Stomach (tissue), 9 donors: ENCODE results near the gene SECISBP2. TPM values are rescaled to one million over a fixed set of nuclear protein-coding genes. Genes with fewer than 3 reads are reported as not detected.
A peak's percentile ranks its signal among the peaks of the same experiment; 100 is the strongest.

Experiments
- DNase-seq, 2 donors: peaks; one replicate each; pipeline versions ENCODE4 v3.0.0 to v3.0.0-alpha.2; 2013 to 2019
- H3K27ac ChIP-seq, 5 donors: fragments of 200-600 bp in 4 of 5; sonication (generic) in 4 of 5; one replicate each; pipeline ENCODE4 v1.5.1; 2013 to 2019; ENCODE audit warnings: mild to moderate bottlenecking in 1 of 5, moderate library complexity in 1 of 5
- H3K27me3 ChIP-seq, 3 donors: fragments of 200-600 bp; sonication (generic); one replicate each; pipeline ENCODE4 v1.5.1; 2017 to 2019; ENCODE audit warnings: mixed run types in 1 of 3
- H3K36me3 ChIP-seq, 4 donors: fragments of 200-600 bp; sonication (generic); 1 replicate in 3 of 4; 2 replicates in 1 of 4; pipeline ENCODE4 v1.5.1; 2016 to 2019
- H3K4me1 ChIP-seq, 4 donors: fragments of 200-600 bp; sonication (generic); one replicate each; pipeline ENCODE4 v1.5.1; 2016 to 2019
- H3K4me3 ChIP-seq, 4 donors: fragments of 200-600 bp; sonication (generic) in 3 of 4; one replicate each; pipeline ENCODE4 v1.5.1; 2016 to 2019; ENCODE audit warnings: mild to moderate bottlenecking in 1 of 4
- H3K9me3 ChIP-seq, 4 donors: fragments of 200-600 bp; sonication (generic); one replicate each; pipeline ENCODE4 v1.5.1; 2016 to 2019
- EP300 ChIP-seq: sonication (generic); formaldehyde crosslinking; IDR thresholded peaks from one replicate; pipeline ENCODE4 v1.6.1; 2017; ENCODE audit warnings: antibody characterized with exemption
- POLR2A ChIP-seq, 4 donors: fragments of 450-650 bp; IDR thresholded peaks; one replicate each; pipeline ENCODE4 v1.6.1; 2016; ENCODE audit warnings: antibody characterized with exemption in 4 of 4, control low read depth in 2 of 4, mild to moderate bottlenecking in 1 of 4, moderate library complexity in 1 of 4
- POLR2AphosphoS5 ChIP-seq, 3 donors: sonication (generic); formaldehyde crosslinking; IDR thresholded peaks; one replicate each; pipeline ENCODE4 v1.6.1; 2016; ENCODE audit warnings: antibody characterized with exemption in 3 of 3
- WGBS, 5 donors: extraction: QIAGEN DNeasy Blood & Tissue Kit in 3 of 5; methylation state at CpG; one replicate each; pipeline versions ENCODE4 v1.1.5 to v1.1.7; 2013 to 2018; 5-methylcytosine and 5-hydroxymethylcytosine counted together
- intact Hi-C: fragments of 100-400 bp; cut with DNase I; formaldehyde crosslinking; loops from one replicate; pipeline ENCODE4 v1.15.1; 2023; ENCODE audit warnings: low total_unique reads
- polyA plus RNA-seq, 3 donors: library from polyadenylated mRNA; stranded (reverse); fragments of 200-250 nt; gene quantifications; one replicate each; pipeline ENCODE4 v1.2.3, GENCODE V29; 2013
- total RNA-seq, 5 donors: library from RNA; depleted of rRNA; stranded (reverse); fragments of >200 nt; gene quantifications; one replicate each; pipeline versions ENCODE4 v1.1.0 to v1.2.3, GENCODE V29; 2014 to 2016
- TF ChIP-seq, protein P1 (sequence below), 7 experiments: fragments of 450-650 bp in 4 of 7; fragments of 200-600 bp in 3 of 7; sonication (generic) in 3 of 7; IDR thresholded peaks; one replicate each; pipeline ENCODE4 v1.5.1; 2016 to 2019; ENCODE audit warnings: antibody characterized with exemption in 7 of 7, control low read depth in 2 of 7, mild to moderate bottlenecking in 1 of 7
- donor health status: healthy with polysubstance abuse.
- donor health status: Bipolar disorder and iron deficiency.
- donor health status: healthy.

SECISBP2 gene
- total and polyA plus RNA-seq, 8 donors, result 18.1 to 136 (median 70.3) TPM

DNA sequence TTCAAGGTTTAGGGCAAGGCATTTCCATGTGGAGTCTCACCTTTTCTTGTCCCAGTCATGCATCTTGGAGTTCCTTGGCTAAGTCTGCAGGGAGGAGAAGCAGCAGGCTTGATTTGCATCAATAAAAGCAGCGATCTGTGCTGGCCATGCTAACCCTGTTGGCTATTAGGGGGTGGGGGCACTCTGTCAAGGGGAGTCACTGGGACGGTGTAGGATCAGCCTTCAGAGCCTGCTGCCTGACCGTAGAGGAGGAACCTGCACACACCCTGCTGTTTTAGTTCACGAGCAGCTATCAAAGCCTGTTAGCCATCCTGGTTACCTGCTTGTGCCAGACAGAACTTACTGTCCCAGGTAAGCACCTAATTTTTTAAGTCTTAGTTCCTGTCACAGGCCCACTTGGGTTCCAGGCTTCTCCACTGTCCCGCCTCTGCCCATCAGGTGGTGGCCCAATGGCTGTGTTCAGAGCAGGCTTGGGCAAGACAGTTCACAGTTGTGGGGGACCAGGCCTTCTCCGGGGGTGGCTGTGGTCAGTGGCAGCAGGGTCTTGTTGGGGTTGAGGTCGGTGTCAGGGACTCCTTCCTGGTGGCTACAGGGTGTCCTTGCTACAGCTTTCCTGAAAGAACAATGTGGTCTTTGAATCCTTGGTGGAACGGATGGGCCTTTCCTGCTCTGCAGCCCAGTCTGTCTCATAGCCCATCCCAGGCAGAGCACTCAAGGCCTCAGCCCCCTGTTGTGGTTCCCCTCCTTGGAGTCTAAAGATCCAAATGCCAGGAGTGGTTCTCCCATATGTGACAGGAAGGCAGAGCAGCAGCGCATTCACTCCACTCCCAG, 43.7 kb downstream of the SECISBP2 start:
- WGBS, 5 donors, result 83 to 90% (median 87%) methylated on average over 8 to 9 of the region's 9 CpGs
- Histone ChIP-seq H3K27me3 (no peaks in the 10 kb centered on the region), H3K36me3 (peaks cover 49 to 74% (median 67%) of the 10 kb centered on the region in 4 donors), H3K4me3 (no peak overlapping the region), H3K9me3 (no peaks in the 10 kb centered on the region), H3K4me1 (peaks cover 0 to 12% (median 6%) of the 10 kb centered on the region in 4 donors), H3K27ac (no peak overlapping the region)
- intact Hi-C loops, result no loop called here
- DNase-seq, result no peak
- TF ChIP-seq EP300 (no peak), POLR2A (IDR thresholded peaks at IDR 0.05) (no peak), POLR2AphosphoS5 (IDR thresholded peaks at IDR 0.05) (no peak)
- TF ChIP-seq, protein P1, sequence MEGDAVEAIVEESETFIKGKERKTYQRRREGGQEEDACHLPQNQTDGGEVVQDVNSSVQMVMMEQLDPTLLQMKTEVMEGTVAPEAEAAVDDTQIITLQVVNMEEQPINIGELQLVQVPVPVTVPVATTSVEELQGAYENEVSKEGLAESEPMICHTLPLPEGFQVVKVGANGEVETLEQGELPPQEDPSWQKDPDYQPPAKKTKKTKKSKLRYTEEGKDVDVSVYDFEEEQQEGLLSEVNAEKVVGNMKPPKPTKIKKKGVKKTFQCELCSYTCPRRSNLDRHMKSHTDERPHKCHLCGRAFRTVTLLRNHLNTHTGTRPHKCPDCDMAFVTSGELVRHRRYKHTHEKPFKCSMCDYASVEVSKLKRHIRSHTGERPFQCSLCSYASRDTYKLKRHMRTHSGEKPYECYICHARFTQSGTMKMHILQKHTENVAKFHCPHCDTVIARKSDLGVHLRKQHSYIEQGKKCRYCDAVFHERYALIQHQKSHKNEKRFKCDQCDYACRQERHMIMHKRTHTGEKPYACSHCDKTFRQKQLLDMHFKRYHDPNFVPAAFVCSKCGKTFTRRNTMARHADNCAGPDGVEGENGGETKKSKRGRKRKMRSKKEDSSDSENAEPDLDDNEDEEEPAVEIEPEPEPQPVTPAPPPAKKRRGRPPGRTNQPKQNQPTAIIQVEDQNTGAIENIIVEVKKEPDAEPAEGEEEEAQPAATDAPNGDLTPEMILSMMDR (IDR thresholded peaks at IDR 0.05), result no peak

DNA sequence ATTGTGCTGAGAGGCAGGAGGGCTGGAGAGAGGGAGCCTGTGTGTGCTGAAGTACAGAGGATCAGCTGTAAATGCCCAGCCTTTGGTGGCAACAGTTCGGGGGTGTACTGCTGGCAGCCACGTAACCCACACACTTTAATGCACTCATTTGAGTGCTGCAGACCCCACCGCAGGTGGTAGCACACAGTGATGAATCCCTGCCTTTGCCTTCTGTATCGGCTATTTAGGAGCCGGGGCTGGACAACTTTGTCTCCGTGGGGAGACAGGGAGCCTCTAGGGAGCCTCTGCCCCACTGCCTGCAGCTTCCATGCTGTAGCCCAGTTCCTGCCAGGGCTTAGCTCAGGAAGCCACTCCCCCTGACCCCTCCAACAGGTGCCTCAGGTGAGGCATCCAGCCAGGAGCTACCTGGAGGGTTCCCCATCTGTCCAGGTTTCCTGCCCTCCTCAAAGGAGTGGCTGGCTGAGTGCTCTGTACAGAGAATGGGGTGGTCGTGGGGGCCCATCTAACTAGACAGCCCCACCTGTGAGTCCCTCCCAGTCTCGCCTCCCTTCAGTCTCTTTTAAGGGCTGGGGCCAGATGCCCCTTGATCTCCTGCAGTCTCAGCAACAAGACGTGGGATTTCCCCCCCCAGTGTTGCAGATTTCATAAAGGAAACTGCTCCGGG, 44.5 kb downstream of the SECISBP2 start:
- Histone ChIP-seq H3K4me1 (peaks cover 0 to 12% (median 6%) of the 10 kb centered on the region in 4 donors), H3K36me3 (peaks cover 42 to 66% (median 60%) of the 10 kb centered on the region in 4 donors), H3K4me3 (no peak overlapping the region), H3K9me3 (no peaks in the 10 kb centered on the region), H3K27me3 (no peaks in the 10 kb centered on the region), H3K27ac (no peak overlapping the region)
- 88 to 100% (median 90%) methylated on average over 5 to 10 of the region's 10 CpGs for WGBS, 5 donors
- intact Hi-C loops, result no loop called here
- DNase-seq, result no peak
- TF ChIP-seq POLR2A (IDR thresholded peaks at IDR 0.05) (no peak), POLR2AphosphoS5 (IDR thresholded peaks at IDR 0.05) (no peak), EP300 (no peak)
- TF ChIP-seq, protein P1 (IDR thresholded peaks at IDR 0.05), result no peak

DNA sequence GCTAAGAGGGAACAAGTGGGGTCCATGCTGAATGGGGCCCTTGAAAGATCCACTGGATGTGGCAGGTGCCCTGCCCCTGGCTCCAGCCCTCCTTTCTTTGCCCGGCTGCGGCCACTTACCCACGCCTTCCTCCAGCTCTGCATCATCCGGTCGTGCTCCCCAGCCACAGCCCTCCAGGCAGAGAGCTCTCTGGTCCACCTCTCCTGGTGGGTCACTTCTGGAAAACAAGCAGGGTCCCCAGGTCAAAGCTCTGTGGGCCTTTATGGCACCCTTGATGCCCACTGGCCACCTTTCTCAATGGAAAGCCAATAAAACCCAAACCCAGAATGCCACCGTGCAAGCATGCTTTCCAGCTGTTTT, 45.0 kb downstream of the SECISBP2 start:
- Histone ChIP-seq H3K9me3 (no peaks in the 10 kb centered on the region), H3K4me3 (no peak overlapping the region), H3K27me3 (no peaks in the 10 kb centered on the region), H3K36me3 (peaks cover 37 to 61% (median 55%) of the 10 kb centered on the region in 4 donors), H3K27ac (no peak overlapping the region), H3K4me1 (peaks cover 0 to 12% (median 6%) of the 10 kb centered on the region in 4 donors)
- DNase-seq, result no peak
- WGBS, 5 donors, result 84 to 97% (median 92%) methylated on average over 5 to 6 of the region's 6 CpGs
- intact Hi-C loops, result no loop called here
- TF ChIP-seq, protein P1 (IDR thresholded peaks at IDR 0.05), result no peak
- TF ChIP-seq POLR2AphosphoS5 (IDR thresholded peaks at IDR 0.05) (no peak), EP300 (no peak), POLR2A (IDR thresholded peaks at IDR 0.05) (no peak)

DNA sequence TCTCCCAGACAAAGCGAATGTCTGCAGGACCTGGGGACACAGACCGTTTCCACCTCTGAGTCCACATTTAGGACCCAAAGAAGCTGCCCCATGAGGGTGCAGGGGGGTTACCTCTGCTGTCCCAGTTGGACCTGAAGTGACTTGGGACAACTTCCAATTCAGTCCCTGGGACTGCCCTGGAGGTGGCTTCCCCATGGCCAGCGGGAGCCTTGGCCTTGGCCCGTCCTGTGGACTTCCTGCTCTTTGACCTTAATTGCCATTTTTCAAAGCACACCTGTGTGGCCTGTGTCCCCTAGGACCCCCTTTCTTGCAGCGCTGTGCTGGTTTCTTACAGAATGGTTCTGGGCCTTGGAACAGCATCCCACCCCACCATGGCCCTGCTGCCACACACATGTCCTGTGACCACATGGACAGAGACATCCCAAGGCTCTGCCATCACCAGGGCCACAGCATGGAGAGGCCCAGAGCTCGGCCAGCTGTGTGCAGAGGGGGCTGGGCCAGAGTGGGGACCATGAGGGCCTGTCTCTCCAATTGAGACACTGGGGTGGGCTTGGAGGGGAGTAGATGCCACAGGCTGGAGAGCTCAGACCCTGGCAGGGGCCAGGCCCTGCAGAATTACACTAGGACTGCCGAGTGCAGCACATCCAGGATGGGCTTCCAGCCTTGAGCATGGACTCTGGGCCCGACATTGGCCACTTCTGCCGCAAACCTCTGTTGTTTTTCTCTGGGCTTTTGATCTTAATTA, 45.8 kb downstream of the SECISBP2 start:
- Histone ChIP-seq H3K9me3 (no peaks in the 10 kb centered on the region), H3K36me3 (peaks cover 29 to 53% (median 47%) of the 10 kb centered on the region in 4 donors), H3K27ac (no peak overlapping the region), H3K27me3 (no peaks in the 10 kb centered on the region), H3K4me3 (no peak overlapping the region), H3K4me1 (peaks cover 0 to 12% (median 6%) of the 10 kb centered on the region in 4 donors)
- TF ChIP-seq, protein P1 (IDR thresholded peaks at IDR 0.05), result no peak
- no peak for TF ChIP-seq EP300
- TF ChIP-seq POLR2AphosphoS5 (IDR thresholded peaks at IDR 0.05), result no peak
- TF ChIP-seq POLR2A (IDR thresholded peaks at IDR 0.05), result no peak
- WGBS, 5 donors, result 91 to 94% (median 93%) methylated on average over 9 of the region's 9 CpGs
- intact Hi-C loops, result no loop called here
- peak in 1 of 2 donors; percentile 20 for DNase-seq
